Activated T-helper 1 cell treated with anti-CD3 and anti-CD28 coated beads, Interleukin-2, amount 50 U/mL, for 16 hours (primary cell): ENCODE data around the gene USP28.
"Not testable (repeated sequence)": the region's sequence is repeated elsewhere in the genome, so short reads cannot be mapped to it uniquely, and the experiment has no call there.

Experiments used
- DNase-seq, 2 donors: peaks; one replicate each; pipeline ENCODE4 v3.0.0-alpha.2; 2020; ENCODE audit warnings: low read depth in 1 of 2, low spot score in 1 of 2

Gene USP28

DNA sequence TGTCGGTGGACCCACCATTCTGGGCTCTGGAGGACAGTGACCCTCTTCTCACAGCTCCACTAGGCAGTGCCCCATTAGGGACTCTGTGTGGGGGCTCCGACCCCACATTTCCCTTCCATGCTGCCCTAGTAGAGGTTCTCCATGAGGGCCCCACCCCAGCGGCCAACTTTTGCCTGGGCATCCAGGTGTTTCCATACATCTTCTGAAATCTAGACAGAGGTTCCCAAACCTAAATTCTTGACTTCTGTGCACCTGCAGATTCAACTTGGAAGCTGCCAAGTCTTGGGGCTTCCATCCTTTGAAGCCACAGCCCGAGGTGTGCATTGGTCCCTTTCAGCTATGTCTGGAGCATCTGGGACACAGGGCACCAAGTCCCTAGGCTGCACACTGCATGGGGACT is 4.1 kb upstream of the USP28 start:
- not testable (repeated sequence) for DNase-seq

DNA sequence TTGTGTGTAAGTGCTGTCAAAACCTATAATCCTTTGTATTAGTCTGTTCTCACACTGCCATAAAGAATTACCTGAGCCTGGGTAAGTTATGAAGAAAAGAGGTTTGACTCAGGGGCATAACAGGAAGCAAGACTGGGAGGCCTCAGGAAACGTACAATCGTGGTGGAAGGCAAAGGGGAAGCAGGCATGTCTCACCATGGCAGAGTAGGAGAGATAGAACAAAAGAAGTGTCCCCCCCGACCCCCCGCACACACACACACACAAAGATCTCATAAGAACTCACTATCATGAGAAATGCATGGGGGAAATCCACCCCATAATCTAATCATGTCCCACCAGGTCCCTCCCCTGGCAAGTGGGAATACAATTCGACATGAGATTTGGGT is 2.3 kb upstream of the USP28 start:
- DNase-seq, result no peak

DNA sequence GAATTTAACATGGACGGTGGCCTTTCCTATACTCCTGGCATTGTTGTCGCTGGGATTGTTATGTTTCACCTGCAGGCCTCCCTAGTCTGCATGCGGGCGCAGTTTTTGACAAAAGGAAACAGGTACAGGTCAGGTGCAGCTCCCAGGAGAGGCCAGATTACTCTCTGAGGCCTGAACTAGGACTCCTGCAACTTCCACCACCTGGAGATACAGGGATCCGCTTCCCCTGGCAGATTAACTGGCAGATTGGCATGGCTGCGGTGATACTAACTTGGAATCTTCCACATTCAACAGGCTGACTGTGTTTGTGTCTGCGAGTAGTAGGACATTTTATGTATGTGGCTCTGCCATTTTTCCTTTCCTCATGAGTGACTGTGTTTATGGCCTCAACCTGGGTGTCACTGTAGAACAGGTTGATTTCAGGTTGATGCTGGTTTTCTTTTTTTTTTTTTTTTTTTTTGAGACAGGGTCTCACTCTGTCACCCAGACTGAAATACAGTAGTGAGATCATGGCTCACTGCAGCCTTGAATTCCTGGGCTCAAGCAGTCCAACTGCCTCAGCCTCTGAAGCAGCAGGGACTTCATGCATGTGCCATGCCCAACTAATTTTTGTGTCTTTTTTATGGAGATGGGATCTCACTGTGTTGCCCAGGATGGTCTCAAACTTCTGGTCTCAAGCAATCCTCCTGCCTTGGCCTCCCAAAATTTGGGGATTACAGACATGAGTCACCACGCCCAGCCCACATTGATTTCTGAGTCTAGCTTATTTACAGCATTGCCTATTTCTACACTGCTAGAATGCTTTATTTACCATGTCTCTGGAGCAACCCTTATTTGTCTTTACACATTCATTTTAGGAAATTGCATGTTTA is 1.7 kb upstream of the USP28 start:
- no peak for DNase-seq

DNA sequence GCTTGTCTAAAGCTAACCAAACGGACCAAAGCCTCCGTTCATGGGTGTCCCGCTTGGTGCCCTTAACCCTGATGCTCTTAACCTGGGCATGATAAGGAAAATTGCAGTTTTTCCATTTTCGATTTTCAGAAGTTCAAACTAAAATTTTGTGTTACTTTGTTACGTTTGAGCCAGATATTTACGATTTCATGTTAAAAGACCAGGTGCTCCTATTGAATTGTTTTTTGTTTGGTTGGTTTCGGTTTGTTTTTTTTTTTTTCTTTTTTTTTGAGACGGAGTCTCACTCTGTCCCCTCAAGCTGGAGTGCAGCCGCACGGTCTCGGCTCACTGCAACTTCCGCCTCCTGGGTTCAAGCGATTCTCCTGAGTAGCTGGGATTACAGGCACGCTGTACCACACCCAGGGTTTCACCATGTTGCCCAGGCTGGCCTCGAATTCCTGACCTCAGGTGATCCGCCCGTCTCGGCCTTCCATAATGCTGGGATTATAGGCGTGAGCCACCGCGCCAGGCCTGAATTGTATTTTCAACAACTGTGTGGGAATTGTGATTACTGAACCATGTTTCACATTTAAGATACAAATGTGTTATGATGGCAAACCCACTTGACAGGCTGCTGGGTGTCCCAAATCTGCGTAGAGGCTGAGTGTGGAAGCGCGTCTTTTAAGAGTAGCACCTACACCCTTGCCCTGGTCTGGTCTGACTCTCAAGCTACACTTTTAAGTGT is 864 bp upstream of the USP28 start:
- DNase-seq, result no peak

DNA sequence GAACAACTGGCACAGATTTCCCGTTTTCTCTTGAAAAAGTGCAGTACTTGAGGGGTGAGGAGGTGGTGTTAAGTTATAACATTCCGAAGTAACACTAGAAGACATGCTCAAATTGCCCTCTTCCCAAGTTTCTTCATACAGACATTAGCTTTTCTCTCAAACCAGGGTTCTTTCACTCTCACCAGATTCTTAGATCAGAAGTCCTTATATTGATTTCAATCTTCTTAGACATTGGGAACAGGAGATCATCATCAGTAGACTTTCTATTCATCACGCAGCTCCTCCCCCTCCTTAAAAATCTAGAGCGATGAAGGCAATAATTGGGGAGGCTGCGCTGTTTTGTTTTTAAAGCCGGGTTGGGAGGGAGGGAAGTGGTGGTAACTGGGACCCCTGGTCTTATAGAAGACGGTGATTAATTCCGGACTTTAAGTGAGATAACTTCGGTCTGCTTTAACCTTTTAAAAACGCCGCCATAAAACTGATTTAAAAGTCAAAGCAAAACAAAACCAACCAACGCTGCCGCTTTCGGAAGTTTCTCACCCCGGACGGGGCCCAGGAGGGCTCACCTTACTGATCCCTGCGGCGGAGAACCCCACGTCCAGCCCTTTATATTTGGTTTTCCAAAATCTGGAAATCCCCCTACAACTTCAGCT is 665 bp downstream of the USP28 start:
- no peak for DNase-seq

DNA sequence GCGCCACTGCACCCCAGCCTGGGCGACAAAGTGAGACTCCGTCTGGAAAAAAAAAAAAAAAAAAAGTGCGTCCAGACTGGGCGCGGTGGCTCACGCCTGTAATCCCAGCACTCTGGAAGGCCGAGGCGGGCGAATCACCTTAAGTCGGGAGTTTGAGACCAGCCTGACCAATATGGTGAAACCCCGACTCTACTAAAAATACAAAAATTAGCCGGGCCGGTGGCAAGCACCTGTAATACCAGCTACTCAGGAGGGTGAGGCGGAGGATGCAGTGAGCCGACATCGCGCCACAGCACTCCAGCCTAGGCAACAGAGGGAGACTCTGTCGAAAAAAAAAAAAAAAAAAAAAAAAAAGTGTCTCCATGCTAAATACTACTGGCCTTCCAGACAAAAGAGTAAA is 1.3 kb downstream of the USP28 start:
- no peak for DNase-seq

DNA sequence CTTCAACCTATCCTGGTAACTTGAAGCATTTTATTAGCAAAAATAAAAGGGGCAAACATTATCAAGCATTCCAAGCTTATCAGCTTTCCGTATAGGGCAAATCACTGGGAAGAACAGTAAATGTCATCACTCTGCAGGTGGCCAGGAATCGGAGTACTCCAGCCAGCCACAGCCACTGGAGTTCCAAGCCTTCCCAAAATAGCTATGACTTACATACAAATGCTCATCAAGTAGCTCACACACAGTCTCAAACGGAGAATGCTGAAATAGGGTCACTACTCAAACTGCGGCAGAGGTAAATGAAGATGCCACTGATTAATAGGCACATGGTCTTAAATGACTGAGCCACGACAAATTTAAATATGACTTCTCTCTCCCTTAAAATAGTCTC is 2.1 kb downstream of the USP28 start:
- DNase-seq, result no peak

DNA sequence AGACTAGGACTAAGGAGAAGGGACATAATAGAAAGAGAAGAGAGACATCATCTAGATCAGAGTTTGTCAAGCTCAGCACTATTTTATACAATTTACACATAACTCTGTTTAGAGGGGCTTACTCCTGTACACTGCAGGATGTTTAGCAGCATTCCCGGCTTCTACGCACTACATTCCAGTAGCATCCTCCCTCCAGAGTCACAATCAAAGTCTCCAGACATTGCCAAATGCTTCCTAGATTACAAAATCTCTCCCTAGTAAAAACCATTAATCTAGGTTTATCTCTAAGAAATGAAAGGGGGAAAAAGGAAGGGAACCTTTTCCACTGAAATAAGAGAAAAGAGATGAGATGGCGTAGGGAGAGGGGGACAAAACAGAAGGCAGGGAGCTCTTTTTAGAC is 4.0 kb downstream of the USP28 start:
- no peak for DNase-seq

DNA sequence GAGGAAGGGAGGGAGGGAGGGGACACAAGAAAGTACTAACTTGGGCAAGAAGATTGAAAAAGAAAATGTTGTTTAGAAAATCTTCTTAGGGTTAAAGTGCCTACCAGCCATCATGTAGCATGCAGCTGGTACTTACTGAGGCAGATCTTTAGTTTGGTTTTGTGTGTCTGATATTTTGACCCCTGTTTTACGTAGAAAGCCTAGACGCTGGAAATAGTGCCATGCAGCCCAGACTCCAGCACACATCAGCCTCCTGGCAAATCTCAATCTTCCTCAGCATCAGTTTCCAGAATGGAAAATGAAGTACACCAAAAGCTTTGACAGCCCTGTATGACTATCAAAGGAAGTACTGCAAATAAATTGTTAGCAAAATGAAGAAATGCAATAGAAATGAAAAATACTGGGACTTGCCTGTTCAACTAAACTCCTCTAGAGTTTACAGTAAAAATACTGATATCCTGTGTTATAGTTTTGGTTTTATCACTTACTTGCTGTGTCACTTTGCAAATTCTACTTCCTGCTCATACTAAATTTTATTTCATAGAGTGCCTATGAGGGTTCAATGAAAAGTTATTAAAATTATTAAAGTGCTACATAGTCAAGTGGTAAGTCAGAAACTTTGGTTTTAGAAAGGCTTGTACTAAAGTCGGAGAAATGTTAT is 7.4 kb downstream of the USP28 start:
- DNase-seq, result no peak

DNA sequence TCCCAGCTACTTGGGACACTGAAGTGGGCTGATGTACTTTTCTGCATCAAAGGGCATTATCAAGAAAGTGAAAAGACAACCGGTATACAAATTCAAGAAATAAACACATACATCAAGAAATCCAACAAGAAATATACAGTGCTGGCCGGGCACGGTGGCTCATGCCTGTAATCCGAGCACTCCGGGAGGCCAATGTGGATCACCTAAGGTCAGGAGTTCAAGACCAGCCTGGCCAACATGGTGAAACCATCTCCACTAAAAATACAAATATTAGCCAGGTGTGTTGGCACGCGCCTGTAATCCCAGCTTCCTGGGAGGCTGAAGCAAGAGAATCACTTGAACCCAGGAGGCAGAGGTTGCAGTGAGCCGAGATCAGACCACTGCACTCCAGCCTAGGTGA is 9.5 kb downstream of the USP28 start:
- DNase-seq, result no peak

DNA sequence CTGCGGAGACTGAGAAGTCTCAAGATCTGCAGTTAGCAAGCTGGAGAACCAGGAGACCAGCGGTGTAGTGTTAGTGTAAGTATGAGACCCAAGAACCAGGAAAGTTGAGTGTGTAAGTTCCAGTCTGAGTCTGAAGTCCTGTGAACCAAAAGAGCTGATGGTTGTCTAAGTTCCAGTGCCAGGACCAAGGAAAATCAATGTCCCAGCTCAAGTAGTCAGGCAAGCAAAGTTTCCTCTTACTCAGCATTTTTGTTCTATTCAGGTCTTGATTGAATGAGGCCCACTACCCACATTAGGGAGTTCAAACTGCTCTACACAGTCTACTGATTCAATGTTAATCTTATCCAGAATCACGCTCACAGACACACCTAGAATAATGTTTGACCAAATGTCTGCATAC is 11.0 kb downstream of the USP28 start:
- DNase-seq, result no peak

DNA sequence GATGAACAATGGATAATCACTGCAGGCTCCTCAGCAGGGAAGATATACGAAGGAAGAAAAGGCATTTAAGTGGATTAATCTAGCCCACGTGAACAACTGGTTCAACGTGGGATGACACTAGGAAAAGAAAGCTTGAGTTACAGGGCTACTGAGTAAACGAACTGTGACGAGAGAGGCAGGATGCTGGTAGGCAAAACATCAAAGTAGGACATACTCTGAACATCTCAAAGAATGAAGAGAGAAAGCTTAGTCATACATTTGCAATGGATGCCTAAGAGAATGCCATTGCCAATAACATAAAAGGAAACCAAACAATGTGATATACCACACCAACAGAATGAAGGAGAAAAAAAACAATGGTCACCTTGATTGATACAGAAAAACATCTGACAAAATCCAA is 12.9 kb downstream of the USP28 start:
- DNase-seq, result no peak

DNA sequence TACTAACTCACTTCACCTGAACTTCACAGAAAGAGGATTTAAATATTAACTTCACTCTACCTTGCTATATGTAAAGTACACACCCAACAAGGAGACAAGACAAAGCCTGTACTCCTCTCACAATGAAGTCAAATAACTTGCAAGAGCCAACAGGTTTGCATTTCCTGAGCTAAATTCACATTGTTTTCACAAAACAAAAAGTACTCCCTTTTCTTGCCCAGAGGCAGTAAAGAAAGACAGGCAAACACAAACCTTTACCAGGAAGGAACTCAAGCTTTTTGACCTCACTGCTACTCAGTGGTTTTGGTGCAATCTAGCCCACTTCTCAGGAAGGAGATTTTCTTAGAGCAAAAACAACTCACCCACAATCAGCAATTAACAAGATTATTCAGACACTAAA is 15.7 kb downstream of the USP28 start:
- no peak for DNase-seq

DNA sequence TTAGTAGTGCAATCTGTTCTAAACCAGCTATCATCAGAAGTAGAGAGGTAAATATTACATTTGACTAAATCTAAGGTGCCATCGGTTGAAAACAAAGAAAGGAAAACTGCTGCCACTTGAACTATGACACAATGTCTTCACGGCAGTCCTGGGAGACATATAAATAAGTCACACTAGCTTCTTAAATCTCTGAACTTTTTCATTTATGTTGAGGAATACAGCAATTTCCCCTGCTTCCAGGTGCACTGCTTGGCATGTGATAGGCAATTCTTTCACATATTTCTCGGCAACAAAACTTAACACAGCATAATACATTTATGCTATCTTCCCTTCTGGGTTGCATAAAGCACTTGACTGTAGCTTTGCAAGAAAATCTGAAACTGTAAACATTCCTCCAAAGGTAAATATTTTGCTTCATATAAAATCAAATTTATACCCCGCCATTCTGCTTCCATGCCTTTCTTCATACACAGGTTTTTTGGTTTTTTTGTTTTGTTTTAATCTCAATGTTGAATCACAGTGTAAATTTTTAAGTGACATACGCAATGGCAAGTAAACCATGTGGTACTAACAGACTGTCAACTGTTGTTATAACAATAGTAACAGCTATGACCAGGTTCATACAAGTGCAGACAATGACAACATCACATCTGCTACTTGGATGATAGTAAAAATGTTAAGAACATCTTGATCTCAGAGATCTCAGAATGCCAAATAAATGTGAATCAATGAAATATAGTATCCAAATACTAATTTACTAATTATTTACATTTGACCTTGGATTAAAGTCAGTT is 18.2 kb downstream of the USP28 start:
- no peak for DNase-seq

DNA sequence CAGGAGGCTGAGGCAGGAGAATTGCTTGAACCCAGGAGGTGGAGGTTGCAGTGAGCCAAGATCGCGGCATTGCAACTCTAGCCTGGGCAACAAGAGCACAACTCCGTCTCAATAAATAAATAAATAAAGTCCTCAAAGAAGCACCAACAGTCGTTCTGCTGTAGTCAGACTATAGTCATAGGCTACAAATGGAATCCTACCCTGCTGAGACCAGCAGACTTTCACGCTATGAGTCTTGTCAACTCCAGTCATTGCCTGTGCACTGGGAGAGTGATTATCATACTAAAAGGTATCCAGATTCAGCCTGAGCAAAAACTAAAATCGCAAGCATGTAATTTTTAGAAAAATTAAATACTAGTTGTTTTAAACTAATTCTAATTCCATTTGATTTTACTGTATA is 19.6 kb downstream of the USP28 start:
- DNase-seq, result no peak

DNA sequence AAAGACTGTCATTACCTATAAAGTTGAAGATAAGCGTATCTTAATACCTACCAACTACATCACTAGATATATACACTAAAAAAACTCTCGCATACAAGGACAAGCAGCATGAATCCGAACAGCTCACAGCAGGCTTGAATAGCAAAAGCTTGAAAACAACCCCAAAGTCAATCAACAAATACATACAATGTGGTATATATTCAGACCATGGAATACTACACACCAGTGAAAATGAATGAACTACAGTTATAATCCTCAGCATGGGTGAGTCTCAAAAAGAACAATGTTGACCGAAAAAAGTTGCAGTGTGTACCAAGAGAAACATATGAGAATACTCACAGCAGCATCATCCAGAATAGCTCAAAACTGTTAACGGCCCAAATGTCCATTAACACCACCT is 25.2 kb downstream of the USP28 start:
- DNase-seq, result no peak

DNA sequence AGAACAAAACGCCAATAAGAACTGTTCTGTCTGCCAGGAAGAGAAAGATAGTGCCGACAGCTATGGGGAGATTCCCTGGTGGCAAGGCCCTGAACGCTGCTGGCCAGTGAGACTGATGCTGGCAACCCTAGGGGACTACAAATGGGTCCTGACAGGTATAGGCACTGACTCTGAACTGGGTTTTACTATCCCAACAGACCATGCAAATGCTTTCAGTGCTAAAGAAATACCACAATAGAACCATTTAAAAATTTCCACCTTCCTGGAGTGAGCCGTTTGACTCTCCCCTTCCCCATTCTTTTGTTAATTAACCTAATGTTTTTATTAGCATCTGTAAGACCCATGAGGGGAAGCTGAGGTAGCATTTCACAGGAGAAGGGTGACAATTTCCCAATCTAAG is 25.7 kb downstream of the USP28 start:
- DNase-seq, result no peak

DNA sequence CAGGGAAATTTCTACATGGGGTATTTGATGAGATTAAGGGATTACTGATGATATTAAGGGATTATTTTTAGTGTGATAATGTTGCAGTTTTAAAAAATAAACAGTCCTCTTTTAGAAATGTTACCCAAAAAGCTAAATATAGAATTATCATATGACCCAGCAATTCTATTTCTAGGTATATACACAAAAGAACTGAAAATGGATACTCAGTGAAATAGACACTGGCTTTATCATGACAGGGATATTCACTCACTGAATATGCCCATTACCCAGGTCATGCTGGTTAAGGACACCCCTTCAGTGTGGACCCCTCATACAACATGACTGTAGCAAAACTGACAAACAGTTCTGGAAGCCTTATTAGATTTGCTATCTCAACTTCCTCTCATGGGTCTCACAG is 27.8 kb downstream of the USP28 start:
- no peak for DNase-seq

DNA sequence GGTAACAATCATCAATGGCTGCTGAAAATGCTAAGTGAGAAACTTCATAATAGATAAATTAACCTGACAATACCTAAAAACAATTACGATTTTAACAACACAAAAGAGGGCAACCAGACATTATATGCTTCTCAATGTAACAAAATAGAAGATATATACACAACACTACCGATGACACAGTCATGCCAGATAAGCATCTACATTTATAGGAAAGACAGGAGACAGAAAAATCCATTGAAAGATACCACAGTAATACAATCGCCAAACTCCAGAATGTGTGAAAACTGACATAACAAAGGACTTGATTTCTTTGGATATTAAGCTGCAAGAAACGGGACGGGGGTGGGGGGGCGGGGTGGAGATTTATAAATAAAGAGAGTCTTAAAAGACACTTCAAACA is 28.3 kb downstream of the USP28 start:
- DNase-seq, result no peak

DNA sequence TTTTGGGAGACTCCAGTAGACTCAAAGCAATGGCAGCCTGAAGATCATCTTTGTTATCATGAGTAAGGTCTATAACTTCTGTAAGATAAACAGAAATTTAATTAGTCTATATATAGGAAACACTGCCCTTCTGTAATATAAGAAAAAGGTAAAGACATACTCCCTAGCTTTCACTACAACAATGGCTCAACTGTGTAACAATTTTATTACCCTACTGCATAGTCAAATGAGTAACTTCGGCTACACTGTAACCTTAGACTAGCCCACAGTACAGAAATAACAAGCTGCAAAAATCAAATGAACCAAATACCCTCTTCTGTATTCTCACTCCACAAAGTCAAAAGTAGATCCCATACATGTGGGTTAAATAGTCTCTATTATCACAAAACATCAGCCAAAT is 33.7 kb downstream of the USP28 start:
- DNase-seq, result no peak
